GM12891 (cell line): ENCODE results near the gene DNAJC11.

Experiments used
- PAX5 ChIP-seq: IDR thresholded peaks from 2 replicates; pipeline ENCODE4 v1.6.1; 2011; ENCODE audit warnings: low read length, moderate library complexity, mild to moderate bottlenecking; ENCODE audit not compliant: insufficient read depth, severe bottlenecking
- POLR2A ChIP-seq: IDR thresholded peaks from 2 replicates; pipeline ENCODE4 v1.6.1; 2011; ENCODE audit warnings: low read depth, low read length, control low read depth
- POLR2AphosphoS5 ChIP-seq: IDR thresholded peaks from 2 replicates; pipeline ENCODE4 v1.6.1; 2011; ENCODE audit warnings: low read depth, low read length, control low read depth
- POU2F2 ChIP-seq: IDR thresholded peaks from 2 replicates; pipeline ENCODE4 v1.6.1; 2011; ENCODE audit warnings: low read depth, mild to moderate bottlenecking, control low read depth, low read length, moderate library complexity
- SPI1 ChIP-seq: IDR thresholded peaks from 2 replicates; pipeline ENCODE4 v1.6.1; 2011; ENCODE audit warnings: low read depth, low read length, control low read depth
- TAF1 ChIP-seq: IDR thresholded peaks from 2 replicates; pipeline ENCODE4 v1.6.1; 2011; ENCODE audit warnings: low read depth, low read length, control low read depth

DNA sequence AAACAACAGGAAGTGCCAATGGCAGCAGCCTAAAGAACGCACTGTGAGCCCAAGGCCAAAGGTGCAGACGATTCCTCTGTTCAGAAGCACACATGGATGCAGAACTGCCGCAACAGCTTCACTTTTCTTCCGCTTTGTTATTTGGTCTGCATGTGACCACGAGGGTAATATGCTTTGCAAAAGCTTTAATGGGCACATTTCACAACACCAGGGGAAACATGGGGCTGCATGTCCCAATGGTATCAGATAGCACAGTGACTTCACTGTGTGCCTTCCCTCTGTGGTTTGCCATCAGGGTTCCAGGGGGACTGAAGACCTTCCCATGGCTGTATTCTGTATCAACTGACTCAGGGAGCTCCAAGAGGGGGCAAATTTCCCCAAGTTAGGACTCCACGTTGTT lies 48.6 kb downstream of the DNAJC11 start:
- TF ChIP-seq POLR2AphosphoS5 (no peak), POLR2A (no peak), TAF1 (no peak), POU2F2 (no peak), SPI1 (no peak), PAX5 (no peak)
